D721Med (cell line): Measurements from ENCODE around the gene SCAMP1.
"Not testable (repeated sequence)": the region's sequence is repeated elsewhere in the genome, so short reads cannot be mapped to it uniquely, and the experiment has no call there.

Experiments used
- DNase-seq: peaks from one replicate; pipeline ENCODE4 v3.0.0; 2011; ENCODE audit warnings: low spot score; ENCODE audit not compliant: insufficient read length
- FAIRE-seq: peaks from 2 replicates; lab custom pipeline; 2011; peaks lifted over from hg19 to GRCh38; lab: Jason Lieb, UNC
- TF ChIP-seq, protein P1 (sequence below): IDR thresholded peaks from 2 replicates; pipeline ENCODE4 v1.5.1; 2012; ENCODE audit warnings: mild to moderate bottlenecking, control low read depth; ENCODE audit not compliant: insufficient read depth; ENCODE audit errors: missing control alignments

Gene SCAMP1

DNA sequence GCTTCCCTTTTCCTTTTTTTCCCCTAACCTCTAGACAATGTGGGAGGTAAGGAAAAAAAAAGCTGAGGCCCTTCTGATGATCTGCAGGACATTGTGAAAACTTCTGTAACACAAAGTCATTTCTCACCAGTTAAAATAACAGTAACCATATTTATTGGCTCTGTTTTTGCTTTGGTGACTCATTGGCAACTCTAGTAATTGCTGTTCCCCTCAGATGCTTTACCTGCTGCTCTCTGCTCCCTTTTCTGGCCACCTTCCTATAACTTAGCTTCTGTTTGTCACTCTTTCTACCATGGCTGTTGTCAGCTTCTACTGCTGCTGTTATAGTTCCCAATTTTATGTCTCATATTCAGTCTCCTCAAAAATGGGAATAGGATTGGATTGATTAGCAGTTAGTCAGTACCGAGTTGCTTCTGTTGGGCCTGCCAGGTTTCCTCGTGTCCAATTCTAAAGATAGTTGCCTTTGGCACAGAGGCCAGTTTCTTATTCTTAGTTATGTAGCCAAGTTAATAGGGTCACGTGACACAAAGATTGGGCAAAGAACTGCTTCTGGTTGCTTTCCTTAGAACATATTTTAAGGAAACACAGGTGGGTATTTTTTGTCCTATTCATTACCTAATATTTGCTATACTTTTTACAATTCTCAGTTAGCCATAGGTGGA lies 16.8 kb downstream of the SCAMP1 start:
- no peak for FAIRE-seq
- TF ChIP-seq, protein P1, sequence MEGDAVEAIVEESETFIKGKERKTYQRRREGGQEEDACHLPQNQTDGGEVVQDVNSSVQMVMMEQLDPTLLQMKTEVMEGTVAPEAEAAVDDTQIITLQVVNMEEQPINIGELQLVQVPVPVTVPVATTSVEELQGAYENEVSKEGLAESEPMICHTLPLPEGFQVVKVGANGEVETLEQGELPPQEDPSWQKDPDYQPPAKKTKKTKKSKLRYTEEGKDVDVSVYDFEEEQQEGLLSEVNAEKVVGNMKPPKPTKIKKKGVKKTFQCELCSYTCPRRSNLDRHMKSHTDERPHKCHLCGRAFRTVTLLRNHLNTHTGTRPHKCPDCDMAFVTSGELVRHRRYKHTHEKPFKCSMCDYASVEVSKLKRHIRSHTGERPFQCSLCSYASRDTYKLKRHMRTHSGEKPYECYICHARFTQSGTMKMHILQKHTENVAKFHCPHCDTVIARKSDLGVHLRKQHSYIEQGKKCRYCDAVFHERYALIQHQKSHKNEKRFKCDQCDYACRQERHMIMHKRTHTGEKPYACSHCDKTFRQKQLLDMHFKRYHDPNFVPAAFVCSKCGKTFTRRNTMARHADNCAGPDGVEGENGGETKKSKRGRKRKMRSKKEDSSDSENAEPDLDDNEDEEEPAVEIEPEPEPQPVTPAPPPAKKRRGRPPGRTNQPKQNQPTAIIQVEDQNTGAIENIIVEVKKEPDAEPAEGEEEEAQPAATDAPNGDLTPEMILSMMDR = no peak

DNA sequence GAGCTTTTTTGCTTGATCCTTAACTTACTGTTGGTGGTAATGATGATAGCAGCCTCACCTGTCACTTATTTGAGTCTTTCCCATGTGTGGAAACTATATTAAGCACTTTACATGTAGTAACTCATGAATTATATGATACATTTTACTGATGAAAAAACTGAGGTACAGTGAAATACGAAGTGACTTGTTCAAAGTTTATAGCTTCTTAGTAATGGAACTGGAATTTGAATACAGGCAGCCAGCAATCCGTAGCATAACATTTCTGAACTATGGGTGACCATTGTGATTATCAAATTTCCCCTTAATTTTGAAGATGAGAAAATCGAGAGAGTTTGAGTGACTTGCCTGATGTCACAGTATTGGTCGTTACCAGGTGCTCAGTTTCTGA lies 17.3 kb downstream of the SCAMP1 start:
- no peak for FAIRE-seq
- DNase-seq = no peak
- TF ChIP-seq, protein P1 = no peak

More for the DNA sequence above, 16.8 kb downstream of the SCAMP1 start:
- DNase-seq = no peak

DNA sequence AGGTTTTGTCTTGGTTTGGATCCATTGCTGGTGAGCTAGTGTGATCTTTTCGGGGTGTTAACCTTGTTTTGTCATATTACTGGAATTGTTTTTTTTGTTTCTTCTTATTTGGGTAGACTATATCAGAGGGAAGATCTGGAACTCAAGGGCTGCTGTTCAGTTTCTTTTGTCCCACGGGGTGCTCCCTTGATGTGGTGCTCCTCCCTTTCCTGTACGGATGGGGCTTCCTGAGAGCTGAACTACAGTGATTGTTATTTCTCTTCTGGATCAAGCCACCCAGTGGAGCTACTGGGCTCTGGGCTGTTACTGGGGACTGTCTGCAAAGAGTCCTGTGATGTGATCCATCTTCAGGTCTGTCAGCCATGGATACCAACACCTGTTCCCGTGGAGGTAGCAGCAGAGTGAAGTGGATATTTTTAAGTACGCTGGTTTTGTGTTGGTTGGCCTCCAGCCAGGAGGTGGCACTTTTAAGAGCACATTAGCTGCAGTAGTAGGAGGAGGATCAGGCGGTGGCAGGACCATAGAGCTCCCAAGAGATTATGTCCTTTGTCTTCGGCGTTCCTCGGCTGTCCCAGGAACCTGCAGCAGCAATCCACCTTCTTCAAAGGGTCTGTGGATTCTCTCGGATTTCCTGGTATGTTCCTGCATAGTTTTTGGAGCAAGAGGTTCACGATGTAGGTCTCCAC lies 27.2 kb downstream of the SCAMP1 start:
- no peak for DNase-seq
- no peak for FAIRE-seq
- TF ChIP-seq, protein P1 = no peak

DNA sequence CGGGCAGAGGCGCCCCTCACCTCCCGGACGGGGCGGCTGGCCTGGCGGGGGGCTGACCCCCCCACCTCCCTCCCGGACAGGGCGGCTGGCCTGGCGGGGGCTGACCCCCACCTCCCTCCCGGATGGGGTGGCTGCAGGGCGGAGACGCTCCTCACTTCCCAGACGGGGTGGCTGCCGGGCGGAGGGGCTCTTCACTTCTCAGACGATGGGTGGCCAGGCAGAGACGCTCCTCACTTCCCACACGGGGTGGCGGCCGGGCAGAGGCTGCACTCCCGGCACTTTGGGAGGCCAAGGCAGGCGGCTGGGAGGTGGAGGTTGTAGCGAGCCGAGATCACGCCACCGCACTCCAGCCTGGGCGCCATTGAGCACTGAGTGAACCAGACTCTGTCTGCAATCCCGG lies 30.9 kb downstream of the SCAMP1 start:
- FAIRE-seq, DNase-seq: not testable (repeated sequence)

DNA sequence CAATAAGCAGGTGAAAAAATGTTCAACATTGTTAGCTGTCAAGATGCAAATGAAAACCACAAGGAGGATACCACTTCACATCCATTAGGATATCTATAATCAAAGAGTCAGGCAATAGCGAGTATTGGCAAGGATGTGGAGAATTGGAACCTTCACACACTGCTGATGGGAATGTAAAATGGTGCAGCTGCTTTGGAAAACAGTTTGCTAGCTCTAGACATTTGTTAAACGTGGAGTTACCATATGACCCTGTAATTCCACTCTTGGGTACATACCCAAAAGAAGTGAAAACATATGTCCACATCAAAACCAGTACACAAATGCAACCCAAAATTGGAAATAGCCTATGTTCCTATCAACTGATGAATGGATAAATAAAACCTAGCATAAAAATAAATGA lies 37.4 kb downstream of the SCAMP1 start:
- DNase-seq (no peak), FAIRE-seq (no peak)
- TF ChIP-seq, protein P1 = no peak

DNA sequence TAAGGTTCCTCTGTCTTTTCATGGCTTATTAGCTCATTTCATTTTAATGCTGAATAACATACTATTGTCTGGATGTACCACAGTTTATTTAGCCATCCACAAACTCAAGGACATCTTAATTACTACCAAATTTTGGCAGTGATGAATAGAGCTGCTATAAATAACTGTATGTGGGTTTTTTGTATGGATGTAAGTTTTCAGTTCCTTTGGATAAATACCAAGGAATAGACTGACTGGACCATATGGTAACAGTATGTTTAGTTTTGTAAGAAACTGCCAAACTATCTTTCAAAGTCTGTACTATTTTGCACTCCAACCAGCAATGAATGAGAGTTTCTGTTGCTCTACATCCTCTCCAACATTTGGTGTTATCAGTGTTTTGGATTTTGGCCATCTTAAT lies 38.7 kb downstream of the SCAMP1 start:
- FAIRE-seq = no peak
- DNase-seq = no peak
- TF ChIP-seq, protein P1 = no peak

DNA sequence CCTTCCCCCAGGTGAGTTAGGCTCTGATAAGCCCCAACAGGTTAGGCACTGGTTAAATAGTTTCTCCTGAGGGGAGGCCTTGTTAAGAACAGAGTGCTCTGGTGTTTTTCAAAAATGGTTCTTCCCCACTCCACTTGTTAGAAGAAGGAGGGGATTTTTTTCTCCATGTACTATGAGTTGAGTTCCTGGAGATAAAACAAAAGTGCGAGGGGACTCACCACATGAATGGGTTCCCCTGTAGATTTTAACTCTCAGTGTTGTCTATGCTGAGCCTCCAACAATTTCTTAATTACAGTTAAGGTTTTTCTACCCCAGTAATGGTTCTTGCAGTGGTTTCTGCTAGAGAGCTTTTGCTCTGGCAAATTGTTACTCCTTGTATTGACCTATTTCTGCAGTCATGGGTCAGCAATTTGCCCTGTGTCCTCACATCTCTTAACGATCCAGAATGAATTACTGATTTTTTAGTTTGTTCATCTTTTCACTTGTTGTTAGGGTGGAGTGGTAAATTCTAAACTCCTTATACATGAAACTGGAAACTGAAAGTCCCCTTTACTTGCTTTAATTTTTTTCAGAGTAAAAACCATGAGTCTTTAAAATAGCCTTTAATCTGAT lies 44.4 kb downstream of the SCAMP1 start:
- FAIRE-seq (no peak), DNase-seq (no peak)
- TF ChIP-seq, protein P1 = no peak
